Measurements from ENCODE around the gene TFAP2E. TPM values are rescaled to one million over a fixed set of nuclear protein-coding genes. Genes with fewer than 3 reads are reported as not detected.

TFAP2E gene
- total and polyA plus RNA-seq, 2 experiments from 2014 or later, result 0.81 TPM; not detected in 1

DNA sequence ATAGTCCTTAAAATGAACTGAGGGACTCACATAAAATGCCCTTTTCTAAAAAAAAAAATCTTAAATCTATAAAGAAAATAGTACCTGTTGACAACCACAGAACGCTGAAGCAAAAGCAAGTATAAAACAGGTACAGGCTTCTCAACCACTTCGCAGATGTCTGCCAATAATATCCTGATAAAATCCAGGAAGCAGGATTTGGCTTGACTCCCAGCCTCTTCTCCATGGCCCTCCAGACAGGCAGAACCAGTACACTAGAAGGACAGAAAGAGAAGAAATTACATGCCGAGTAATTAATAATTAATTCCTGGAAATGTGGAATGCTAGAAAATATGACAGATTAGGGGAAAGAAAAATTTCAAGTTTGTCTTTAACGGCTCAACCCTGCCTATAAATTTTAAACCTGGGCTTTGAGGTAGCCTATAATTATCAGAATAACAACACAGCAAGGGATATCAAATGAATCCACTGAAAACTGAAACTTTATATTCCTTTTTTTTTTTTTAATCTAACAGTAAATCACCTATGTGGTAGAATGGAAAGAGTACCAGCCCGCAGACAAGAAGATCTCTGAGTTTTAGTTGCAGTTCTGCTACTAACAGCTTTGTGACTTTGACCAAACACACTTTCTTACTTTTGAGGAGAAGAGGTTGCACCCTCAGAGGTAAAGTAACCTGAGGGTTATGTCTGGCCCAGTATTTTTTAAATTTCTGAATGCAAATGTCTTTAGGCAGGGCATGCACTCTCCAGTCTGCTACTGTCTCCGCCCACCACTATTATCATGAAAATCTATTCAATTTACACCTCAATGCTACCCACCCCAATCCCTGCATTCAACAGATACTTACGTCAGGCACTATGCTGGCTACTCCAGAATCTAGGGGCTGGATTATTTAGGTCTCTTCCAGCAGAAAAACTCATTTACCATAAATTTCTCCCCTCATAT lies 18.6 kb upstream of the TFAP2E start:
- Histone ChIP-seq H3K27me3 (no peaks in the 10 kb centered on the region), H3K27ac (peak overlapping the region; percentile 97), H3K4me1 (ENCODE audit: insufficient read depth) (peaks cover 25% of the 10 kb centered on the region), H3K79me2 (peaks cover 72% of the 10 kb centered on the region), H3K36me3 (replicated peaks; ENCODE audit: insufficient read depth, low read depth) (no peaks in the 10 kb centered on the region), H2AFZ (no peak overlapping the region), H3K9me2 (replicated peaks; ENCODE audit: insufficient read depth) (no peaks in the 10 kb centered on the region), H4K20me1 (ENCODE audit: insufficient read depth, poor library complexity, severe bottlenecking) (peaks cover 10% of the 10 kb centered on the region), H3K4me2 (peak overlapping the region; percentile 94), H3K4me3 (no peak overlapping the region), H3K9me3 (ENCODE audit: low read depth) (no peaks in the 10 kb centered on the region)
- no peak for DNase-seq (ENCODE audit: low spot score)
- 60% methylated on average over 7 of the region's 7 CpGs for WGBS (ENCODE audit: low lambda C conversion rate, missing lambda C conversion rate)
- TF ChIP-seq, protein P1, sequence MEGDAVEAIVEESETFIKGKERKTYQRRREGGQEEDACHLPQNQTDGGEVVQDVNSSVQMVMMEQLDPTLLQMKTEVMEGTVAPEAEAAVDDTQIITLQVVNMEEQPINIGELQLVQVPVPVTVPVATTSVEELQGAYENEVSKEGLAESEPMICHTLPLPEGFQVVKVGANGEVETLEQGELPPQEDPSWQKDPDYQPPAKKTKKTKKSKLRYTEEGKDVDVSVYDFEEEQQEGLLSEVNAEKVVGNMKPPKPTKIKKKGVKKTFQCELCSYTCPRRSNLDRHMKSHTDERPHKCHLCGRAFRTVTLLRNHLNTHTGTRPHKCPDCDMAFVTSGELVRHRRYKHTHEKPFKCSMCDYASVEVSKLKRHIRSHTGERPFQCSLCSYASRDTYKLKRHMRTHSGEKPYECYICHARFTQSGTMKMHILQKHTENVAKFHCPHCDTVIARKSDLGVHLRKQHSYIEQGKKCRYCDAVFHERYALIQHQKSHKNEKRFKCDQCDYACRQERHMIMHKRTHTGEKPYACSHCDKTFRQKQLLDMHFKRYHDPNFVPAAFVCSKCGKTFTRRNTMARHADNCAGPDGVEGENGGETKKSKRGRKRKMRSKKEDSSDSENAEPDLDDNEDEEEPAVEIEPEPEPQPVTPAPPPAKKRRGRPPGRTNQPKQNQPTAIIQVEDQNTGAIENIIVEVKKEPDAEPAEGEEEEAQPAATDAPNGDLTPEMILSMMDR (IDR thresholded peaks at IDR 0.05; ENCODE audit: poor library complexity), result no peak
- TF ChIP-seq EZH2phosphoT487 (IDR thresholded peaks at IDR 0.05; ENCODE audit: low read depth, severe bottlenecking, unreplicated experiment) (no peak), EZH2 (IDR thresholded peaks at IDR 0.05; ENCODE audit: borderline replicate concordance) (no peak)

GRCh38 chr1:35555212-35555584 lies 17.9 kb upstream of the TFAP2E start:
- TF ChIP-seq EZH2 (IDR thresholded peaks at IDR 0.05; ENCODE audit: borderline replicate concordance), result no peak
- TF ChIP-seq, protein P1 (IDR thresholded peaks at IDR 0.05; ENCODE audit: poor library complexity), result no peak
- TF ChIP-seq EZH2phosphoT487 (IDR thresholded peaks at IDR 0.05; ENCODE audit: low read depth, severe bottlenecking, unreplicated experiment), result no peak
- peaks cover 65% of the 10 kb centered on the region for H3K79me2 ChIP-seq
- peak overlapping the region; percentile 97 for H3K27ac ChIP-seq
- H2AFZ ChIP-seq, result no peak overlapping the region
- H3K27me3 ChIP-seq, result no peaks in the 10 kb centered on the region
- no peak for DNase-seq (ENCODE audit: low spot score)
- H3K9me2 ChIP-seq (replicated peaks; ENCODE audit: insufficient read depth), result no peaks in the 10 kb centered on the region
- H4K20me1 ChIP-seq (ENCODE audit: insufficient read depth, poor library complexity, severe bottlenecking), result peaks cover 10% of the 10 kb centered on the region
- peaks cover 25% of the 10 kb centered on the region for H3K4me1 ChIP-seq (ENCODE audit: insufficient read depth)
- peak overlapping the region; percentile 94 for H3K4me2 ChIP-seq
- 48% methylated on average over 4 of the region's 4 CpGs for WGBS (ENCODE audit: low lambda C conversion rate, missing lambda C conversion rate)
- no peak overlapping the region for H3K4me3 ChIP-seq
- H3K36me3 ChIP-seq (replicated peaks; ENCODE audit: insufficient read depth, low read depth), result no peaks in the 10 kb centered on the region
- H3K9me3 ChIP-seq (ENCODE audit: low read depth), result no peaks in the 10 kb centered on the region

GRCh38 chr1:35555601-35556477 lies 17.3 kb upstream of the TFAP2E start:
- Histone ChIP-seq H3K27ac (peak overlapping the region; percentile 97), H4K20me1 (ENCODE audit: insufficient read depth, poor library complexity, severe bottlenecking) (peaks cover 6% of the 10 kb centered on the region), H3K9me2 (replicated peaks; ENCODE audit: insufficient read depth) (no peaks in the 10 kb centered on the region), H3K27me3 (no peaks in the 10 kb centered on the region), H3K36me3 (replicated peaks; ENCODE audit: insufficient read depth, low read depth) (no peaks in the 10 kb centered on the region), H3K4me1 (ENCODE audit: insufficient read depth) (peaks cover 25% of the 10 kb centered on the region), H2AFZ (peak overlapping the region; percentile 64), H3K79me2 (peaks cover 59% of the 10 kb centered on the region), H3K9me3 (ENCODE audit: low read depth) (no peaks in the 10 kb centered on the region), H3K4me3 (peak overlapping the region; percentile 94), H3K4me2 (peak overlapping the region; percentile 94)
- no peak for TF ChIP-seq EZH2phosphoT487 (IDR thresholded peaks at IDR 0.05; ENCODE audit: low read depth, severe bottlenecking, unreplicated experiment)
- no peak for TF ChIP-seq EZH2 (IDR thresholded peaks at IDR 0.05; ENCODE audit: borderline replicate concordance)
- TF ChIP-seq, protein P1 (IDR thresholded peaks at IDR 0.05; ENCODE audit: poor library complexity), result no peak
- DNase-seq (ENCODE audit: low spot score), result peak; percentile 57
- 41% methylated on average over 10 of the region's 10 CpGs for WGBS (ENCODE audit: low lambda C conversion rate, missing lambda C conversion rate)
